Measurements from ENCODE around the gene PRMT7. TPM values are rescaled to one million over a fixed set of nuclear protein-coding genes. Genes with fewer than 3 reads are reported as not detected.

The PRMT7 gene
- total RNA-seq, 2 experiments from 2014 or later, result 60.4 to 62.8 TPM

DNA sequence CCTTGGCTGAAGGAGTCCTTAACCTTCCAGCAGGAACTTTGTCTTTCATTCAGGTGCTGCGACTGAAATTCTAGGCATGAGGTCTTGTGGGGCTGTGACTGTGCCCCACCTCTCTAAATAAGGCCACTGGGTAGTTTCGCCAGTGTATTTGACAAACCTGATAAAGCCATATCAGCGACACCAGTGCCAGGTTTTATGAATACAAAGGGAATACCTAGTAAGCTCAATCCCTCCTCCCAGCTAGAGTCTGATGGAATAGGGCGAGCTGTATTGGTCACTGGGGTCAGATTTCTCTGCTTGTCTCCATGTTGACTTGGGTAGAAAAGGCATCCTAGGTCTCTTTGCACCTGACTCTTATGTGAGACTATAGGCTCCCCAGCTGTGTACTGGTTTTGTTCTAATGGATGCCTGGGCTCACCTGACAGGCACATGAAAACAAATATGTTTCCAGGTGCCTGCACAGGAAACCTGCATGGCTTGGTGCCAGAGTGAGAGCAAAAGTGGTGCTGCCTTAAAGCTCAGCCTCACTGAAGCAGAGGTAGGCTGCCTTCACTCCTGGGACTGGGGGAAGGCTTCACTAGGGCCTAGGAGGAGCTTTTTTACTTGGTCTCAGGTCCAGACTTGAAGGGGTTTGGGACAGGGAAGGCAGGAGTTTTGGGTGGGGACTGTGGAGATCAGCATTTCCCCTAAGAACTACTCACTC is 38.2 kb upstream of the PRMT7 start:
- peak overlapping the region; percentile 93 for H3K27ac Mint-ChIP-seq
- DNase-seq, result peak; percentile 53
- CTCF ChIA-PET, result interaction anchor here (0.6 to 7.8 kb wide), 8 partner anchors 9 to 248 kb away, joined by 3 to 58 read pairs (median 6); partner anchors contain the start of genes PRMT7, SLC7A6 and SLC7A6OS
- H3K4me1 Mint-ChIP-seq (ENCODE audit: low read depth), result peaks cover 82% of the 10 kb centered on the region
- H3K4me3 Mint-ChIP-seq, result peak overlapping the region; percentile 44
- intact Hi-C loops (cut with micrococcal nuclease), result loop anchor here (10.0 kb wide), 2 partner anchors 252 to 1052 kb away; no protein-coding TSS in a partner anchor
- POLR2A ChIA-PET, result interaction anchor here (0.6 to 3.3 kb wide), 6 partner anchors 9 to 54 kb away, joined by 4 to 18 read pairs (median 6); partner anchors contain the start of genes PLA2G15, PRMT7, SLC7A6 and SLC7A6OS
- H3K9me3 Mint-ChIP-seq, result no peaks in the 10 kb centered on the region
- H3K36me3 Mint-ChIP-seq, result peaks cover 49% of the 10 kb centered on the region
- H3K27me3 Mint-ChIP-seq, result no peaks in the 10 kb centered on the region

- ChIA-PET CTCF (interaction anchor here (1.2 to 7.8 kb wide), 7 partner anchors 9 to 247 kb away, joined by 4 to 58 read pairs (median 8); partner anchors contain the start of genes PRMT7, SLC7A6 and SLC7A6OS), POLR2A (interaction anchor here (1.2 to 3.3 kb wide), 4 partner anchors 11 to 38 kb away, joined by 4 to 18 read pairs (median 9); partner anchors contain the start of genes PLA2G15, PRMT7 and SLC7A6OS)
- H3K27ac Mint-ChIP-seq, result peak overlapping the region; percentile 93
- intact Hi-C loops (cut with micrococcal nuclease), result loop anchor here (10.0 kb wide), 2 partner anchors 251 to 1051 kb away; no protein-coding TSS in a partner anchor
- H3K4me1 Mint-ChIP-seq (ENCODE audit: low read depth), result peaks cover 74% of the 10 kb centered on the region
- H3K4me3 Mint-ChIP-seq, result peak overlapping the region; percentile 44
- no peaks in the 10 kb centered on the region for H3K9me3 Mint-ChIP-seq
- peaks cover 43% of the 10 kb centered on the region for H3K36me3 Mint-ChIP-seq
- DNase-seq, result no peak
- H3K27me3 Mint-ChIP-seq, result no peaks in the 10 kb centered on the region
Measured at GRCh38 chr16:68273459-68273858, 37.4 kb upstream of the PRMT7 start.

- Mint-ChIP-seq H3K27ac (peak overlapping the region; percentile 93), H3K4me3 (no peak overlapping the region), H3K27me3 (no peaks in the 10 kb centered on the region), H3K9me3 (no peaks in the 10 kb centered on the region), H3K36me3 (peaks cover 43% of the 10 kb centered on the region), H3K4me1 (ENCODE audit: low read depth) (peaks cover 74% of the 10 kb centered on the region)
- no peak for DNase-seq
- intact Hi-C loops (cut with micrococcal nuclease), result loop anchor here (10.0 kb wide), 2 partner anchors 251 to 1051 kb away; no protein-coding TSS in a partner anchor
- CTCF ChIA-PET, result interaction anchor here (0.8 to 7.8 kb wide), 7 partner anchors 10 to 55 kb away, joined by 3 to 58 read pairs (median 8); partner anchors contain the start of genes PRMT7, SLC7A6 and SLC7A6OS
- POLR2A ChIA-PET, result interaction anchor here (0.9 to 3.3 kb wide), 3 partner anchors 10 to 37 kb away, joined by 4 to 18 read pairs (median 4); partner anchors contain the start of genes PRMT7 and SLC7A6OS
Measured at GRCh38 chr16:68273896-68274295, 36.9 kb upstream of the PRMT7 start.

- H3K36me3 Mint-ChIP-seq, result peaks cover 41% of the 10 kb centered on the region
- ChIA-PET CTCF (interaction anchor here (0.8 to 7.8 kb wide), 6 partner anchors 10 to 55 kb away, joined by 3 to 58 read pairs (median 7); partner anchors contain the start of genes PRMT7, SLC7A6 and SLC7A6OS), POLR2A (interaction anchor here (0.8 to 3.3 kb wide), 5 partner anchors 10 to 181 kb away, joined by 3 to 18 read pairs (median 4); partner anchors contain the start of genes PRMT7, SLC7A6 and SLC7A6OS)
- H3K9me3 Mint-ChIP-seq, result no peaks in the 10 kb centered on the region
- H3K4me1 Mint-ChIP-seq (ENCODE audit: low read depth), result peaks cover 71% of the 10 kb centered on the region
- no peak for DNase-seq
- H3K4me3 Mint-ChIP-seq, result no peak overlapping the region
- peak overlapping the region; percentile 93 for H3K27ac Mint-ChIP-seq
- intact Hi-C loops (cut with micrococcal nuclease), result loop anchor here (10.0 kb wide), 2 partner anchors 250 to 1050 kb away; no protein-coding TSS in a partner anchor
- no peaks in the 10 kb centered on the region for H3K27me3 Mint-ChIP-seq
Measured at GRCh38 chr16:68274441-68274840, 36.4 kb upstream of the PRMT7 start.

GRCh38 chr16:68275611-68276191 is 35.1 kb upstream of the PRMT7 start:
- POLR2A ChIA-PET, result interaction anchor here (0.7 to 2.1 kb wide), 3 partner anchors 10 to 42 kb away, joined by 4 to 8 read pairs (median 8); partner anchors contain the start of gene SLC7A6
- peaks cover 67% of the 10 kb centered on the region for H3K4me1 Mint-ChIP-seq (ENCODE audit: low read depth)
- intact Hi-C loops (cut with micrococcal nuclease), result loop anchor here (1.0 to 10.0 kb wide), 4 partner anchors 10 to 1049 kb away; no protein-coding TSS in a partner anchor
- peaks cover 43% of the 10 kb centered on the region for H3K36me3 Mint-ChIP-seq
- no peaks in the 10 kb centered on the region for H3K9me3 Mint-ChIP-seq
- H3K27ac Mint-ChIP-seq, result peak overlapping the region; percentile 93
- peak; percentile 66 for DNase-seq
- H3K27me3 Mint-ChIP-seq, result no peaks in the 10 kb centered on the region
- no peak overlapping the region for H3K4me3 Mint-ChIP-seq
- CTCF ChIA-PET, result interaction anchor here (0.9 to 7.8 kb wide), 7 partner anchors 12 to 182 kb away, joined by 3 to 58 read pairs (median 4); partner anchors contain the start of gene SLC7A6

DNA sequence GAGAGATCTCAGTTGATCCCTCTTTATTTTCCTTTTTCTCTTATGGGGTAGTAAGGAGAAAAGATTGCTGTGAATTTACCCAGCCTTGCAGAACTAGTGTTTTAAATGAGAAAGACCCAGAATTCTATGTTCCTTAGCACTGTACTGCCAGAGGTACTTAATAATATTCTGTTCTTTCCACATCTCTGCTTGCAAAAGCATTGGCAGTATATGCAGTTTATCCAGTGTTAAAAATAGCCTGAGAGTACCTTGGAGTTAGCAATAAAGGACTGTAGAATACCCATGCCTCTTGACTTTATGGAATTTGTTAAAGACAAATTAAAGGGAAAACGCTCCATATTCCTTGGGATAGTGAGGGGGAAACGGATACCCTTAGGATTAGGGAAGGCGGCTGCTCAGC is 34.6 kb upstream of the PRMT7 start:
- ChIA-PET CTCF (interaction anchor here (0.9 to 7.8 kb wide), 6 partner anchors 12 to 182 kb away, joined by 3 to 58 read pairs (median 4); partner anchors contain the start of gene SLC7A6), POLR2A (interaction anchor here (1.9 to 2.1 kb wide), 2 partner anchors 9 to 12 kb away, joined by 8 read pairs; partner anchors contain the start of gene SLC7A6)
- no peaks in the 10 kb centered on the region for H3K27me3 Mint-ChIP-seq
- peaks cover 68% of the 10 kb centered on the region for H3K4me1 Mint-ChIP-seq (ENCODE audit: low read depth)
- H3K36me3 Mint-ChIP-seq, result peaks cover 47% of the 10 kb centered on the region
- H3K9me3 Mint-ChIP-seq, result no peaks in the 10 kb centered on the region
- H3K27ac Mint-ChIP-seq, result peak overlapping the region; percentile 93
- DNase-seq, result no peak
- H3K4me3 Mint-ChIP-seq, result no peak overlapping the region
- intact Hi-C loops (cut with micrococcal nuclease), result loop anchor here (10.0 kb wide), 2 partner anchors 249 to 1049 kb away; no protein-coding TSS in a partner anchor

GRCh38 chr16:68279726-68280558 is 30.9 kb upstream of the PRMT7 start:
- H3K27ac Mint-ChIP-seq, result peak overlapping the region; percentile 67
- H3K4me3 Mint-ChIP-seq, result no peak overlapping the region
- intact Hi-C loops (cut with micrococcal nuclease), result loop anchor here (10.0 kb wide), 2 partner anchors 245 to 1045 kb away; no protein-coding TSS in a partner anchor
- DNase-seq, result no peak
- ChIA-PET POLR2A (interaction anchor here (0.9 to 1.4 kb wide), 2 partner anchors 16 to 31 kb away, joined by 3 to 4 read pairs; partner anchors contain the start of genes PRMT7, SLC7A6 and SLC7A6OS), CTCF (interaction anchor here (0.6 to 3.4 kb wide), 4 partner anchors 16 to 64 kb away, joined by 3 to 22 read pairs (median 4); partner anchors contain the start of gene SLC7A6)
- peaks cover 46% of the 10 kb centered on the region for H3K36me3 Mint-ChIP-seq
- H3K4me1 Mint-ChIP-seq (ENCODE audit: low read depth), result peaks cover 66% of the 10 kb centered on the region
- H3K9me3 Mint-ChIP-seq, result no peaks in the 10 kb centered on the region
- no peaks in the 10 kb centered on the region for H3K27me3 Mint-ChIP-seq

DNA sequence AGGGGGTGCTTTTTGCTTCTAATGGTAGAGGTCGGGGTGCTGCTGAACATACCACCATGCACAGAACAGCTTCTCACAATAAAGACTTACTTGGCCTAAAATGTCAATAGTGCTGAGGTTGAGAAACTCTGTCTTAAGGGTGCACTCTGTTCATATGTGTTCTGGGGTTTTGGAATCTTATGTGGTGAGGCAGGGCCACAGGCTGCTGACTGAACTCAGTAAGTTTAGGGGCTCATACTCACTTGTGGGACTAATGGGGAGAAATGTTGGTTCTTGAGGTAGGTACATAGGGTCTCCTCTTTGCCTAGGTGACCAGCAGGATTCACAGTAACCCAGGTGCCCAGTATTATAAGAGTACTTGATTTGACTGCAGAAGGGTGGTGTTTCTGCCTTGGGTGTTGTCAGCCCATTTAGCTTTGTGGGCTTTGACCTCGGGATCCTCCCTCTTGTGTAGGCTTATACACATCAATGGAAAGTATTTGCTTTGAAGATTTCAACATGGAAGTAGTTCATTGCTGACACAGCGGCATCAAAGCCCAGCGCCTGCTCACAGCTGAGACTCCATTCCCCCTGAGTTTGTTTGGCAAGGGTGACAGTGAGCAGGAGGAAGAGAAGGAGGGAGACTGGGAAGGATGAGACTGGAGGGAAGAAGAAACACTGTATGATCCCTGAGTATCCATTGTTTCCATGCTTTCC is 29.3 kb upstream of the PRMT7 start:
- ChIA-PET POLR2A (interaction anchor here (1.4 kb wide), 1 partner anchor 17 kb away, joined by 4 read pairs; the partner anchor contains the start of gene SLC7A6), CTCF (interaction anchor here (0.8 to 3.4 kb wide), 2 partner anchors 17 to 21 kb away, joined by 3 to 22 read pairs; partner anchors contain the start of gene SLC7A6)
- H3K4me1 Mint-ChIP-seq (ENCODE audit: low read depth), result peaks cover 67% of the 10 kb centered on the region
- peak; percentile 38 for DNase-seq
- intact Hi-C loops (cut with micrococcal nuclease), result no loop called here
- H3K36me3 Mint-ChIP-seq, result peaks cover 40% of the 10 kb centered on the region
- H3K27me3 Mint-ChIP-seq, result no peaks in the 10 kb centered on the region
- H3K4me3 Mint-ChIP-seq, result no peak overlapping the region
- no peaks in the 10 kb centered on the region for H3K9me3 Mint-ChIP-seq
- H3K27ac Mint-ChIP-seq, result peak overlapping the region; percentile 89

GRCh38 chr16:68282064-68282452 is 28.8 kb upstream of the PRMT7 start:
- ChIA-PET CTCF (no interaction called here), POLR2A (no interaction called here)
- Mint-ChIP-seq H3K9me3 (no peaks in the 10 kb centered on the region), H3K4me1 (ENCODE audit: low read depth) (peaks cover 70% of the 10 kb centered on the region), H3K4me3 (no peak overlapping the region), H3K27ac (peak overlapping the region; percentile 89), H3K27me3 (no peaks in the 10 kb centered on the region), H3K36me3 (peaks cover 41% of the 10 kb centered on the region)
- intact Hi-C loops (cut with micrococcal nuclease), result no loop called here
- no peak for DNase-seq

GRCh38 chr16:68283346-68283745 is 27.5 kb upstream of the PRMT7 start:
- ChIA-PET POLR2A (interaction anchor here (0.9 to 4.2 kb wide), 4 partner anchors 10 to 28 kb away, joined by 3 to 23 read pairs (median 11); partner anchors contain the start of gene SLC7A6), CTCF (interaction anchor here (0.8 to 15.3 kb wide), 5 partner anchors 11 to 80 kb away, joined by 3 to 237 read pairs (median 4); partner anchors contain the start of gene SLC7A6)
- no peaks in the 10 kb centered on the region for H3K9me3 Mint-ChIP-seq
- no peaks in the 10 kb centered on the region for H3K27me3 Mint-ChIP-seq
- H3K4me1 Mint-ChIP-seq (ENCODE audit: low read depth), result peaks cover 83% of the 10 kb centered on the region
- no peak overlapping the region for H3K4me3 Mint-ChIP-seq
- intact Hi-C loops (cut with micrococcal nuclease), result no loop called here
- peaks cover 54% of the 10 kb centered on the region for H3K36me3 Mint-ChIP-seq
- peak overlapping the region; percentile 89 for H3K27ac Mint-ChIP-seq
- no peak for DNase-seq

Measured in activated CD4-positive, alpha-beta memory T cell treated with anti-CD3 and anti-CD28 coated beads for 36 hours (primary cell).